Measurements from ENCODE around the gene CCDC149. TPM values are rescaled to one million over a fixed set of nuclear protein-coding genes. Genes with fewer than 3 reads are reported as not detected.

Gene CCDC149
- total RNA-seq, 1 donor from 2014 or later = 10.2 TPM

DNA sequence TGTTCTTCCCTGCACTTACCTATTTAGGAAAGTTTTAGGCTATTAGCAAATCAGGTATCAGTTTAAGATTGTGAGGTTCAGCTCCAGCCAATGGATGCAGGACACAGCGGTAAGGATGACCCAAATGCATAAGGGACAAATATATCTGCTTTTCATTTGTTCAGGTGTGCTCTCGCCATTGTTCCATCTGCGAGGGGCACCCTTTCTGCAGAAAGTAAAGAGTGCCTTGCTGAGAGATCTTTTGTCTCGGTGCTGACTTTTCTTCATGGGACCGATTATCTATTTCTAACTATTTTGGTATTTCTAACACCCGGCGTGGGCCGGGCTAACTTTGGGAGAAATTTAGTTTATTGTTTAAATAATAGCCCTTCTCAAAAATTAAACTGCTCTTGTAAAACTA, 49.0 kb downstream of the CCDC149 start:
- FAIRE-seq = no peak
- H3K9me3 Mint-ChIP-seq (ENCODE audit: unreplicated experiment) = peaks cover 29% of the 10 kb centered on the region

GRCh38 chr4:24862073-24862751, 50.6 kb downstream of the CCDC149 start:
- H3K27ac ChIP-seq (ENCODE audit: low read depth, low read length) = no peak overlapping the region
- Mint-ChIP-seq H3K4me1 (ENCODE audit: low read depth, unreplicated experiment) (peaks cover 20% of the 10 kb centered on the region), H3K4me3 (ENCODE audit: unreplicated experiment) (no peak overlapping the region), H3K27me3 (ENCODE audit: low read depth, unreplicated experiment) (no peaks in the 10 kb centered on the region), H3K27ac (ENCODE audit: unreplicated experiment) (no peak overlapping the region), H3K9me3 (ENCODE audit: unreplicated experiment) (peaks cover 29% of the 10 kb centered on the region), H3K36me3 (ENCODE audit: low read depth, unreplicated experiment) (peaks cover 26% of the 10 kb centered on the region)
- no peaks in the 10 kb centered on the region for H3K27me3 ChIP-seq (ENCODE audit: insufficient read depth, low read length)
- FAIRE-seq = no peak
- H3K9ac ChIP-seq (ENCODE audit: low read length) = no peak overlapping the region
- H3K9me3 ChIP-seq (ENCODE audit: insufficient read depth, low read depth, low read length) = peaks cover 7% of the 10 kb centered on the region
- DNase-seq (ENCODE audit: low read depth) = no peak
- no peaks in the 10 kb centered on the region for H3K36me3 ChIP-seq (ENCODE audit: insufficient read depth, low read length)
- H3K79me2 ChIP-seq (ENCODE audit: insufficient read depth, low read length) = no peaks in the 10 kb centered on the region
- H4K20me1 ChIP-seq (ENCODE audit: insufficient read depth, low read length) = no peaks in the 10 kb centered on the region
- H3K4me3 ChIP-seq (ENCODE audit: insufficient read depth, low read depth, low read length) = no peak overlapping the region
- H2AFZ ChIP-seq (ENCODE audit: low read depth, low read length) = no peak overlapping the region
- no peak overlapping the region for H3K4me2 ChIP-seq (ENCODE audit: low read length)
- TF ChIP-seq EZH2 (IDR thresholded peaks at IDR 0.05; ENCODE audit: insufficient read depth, low read length) = no peak
- TF ChIP-seq, protein P1, sequence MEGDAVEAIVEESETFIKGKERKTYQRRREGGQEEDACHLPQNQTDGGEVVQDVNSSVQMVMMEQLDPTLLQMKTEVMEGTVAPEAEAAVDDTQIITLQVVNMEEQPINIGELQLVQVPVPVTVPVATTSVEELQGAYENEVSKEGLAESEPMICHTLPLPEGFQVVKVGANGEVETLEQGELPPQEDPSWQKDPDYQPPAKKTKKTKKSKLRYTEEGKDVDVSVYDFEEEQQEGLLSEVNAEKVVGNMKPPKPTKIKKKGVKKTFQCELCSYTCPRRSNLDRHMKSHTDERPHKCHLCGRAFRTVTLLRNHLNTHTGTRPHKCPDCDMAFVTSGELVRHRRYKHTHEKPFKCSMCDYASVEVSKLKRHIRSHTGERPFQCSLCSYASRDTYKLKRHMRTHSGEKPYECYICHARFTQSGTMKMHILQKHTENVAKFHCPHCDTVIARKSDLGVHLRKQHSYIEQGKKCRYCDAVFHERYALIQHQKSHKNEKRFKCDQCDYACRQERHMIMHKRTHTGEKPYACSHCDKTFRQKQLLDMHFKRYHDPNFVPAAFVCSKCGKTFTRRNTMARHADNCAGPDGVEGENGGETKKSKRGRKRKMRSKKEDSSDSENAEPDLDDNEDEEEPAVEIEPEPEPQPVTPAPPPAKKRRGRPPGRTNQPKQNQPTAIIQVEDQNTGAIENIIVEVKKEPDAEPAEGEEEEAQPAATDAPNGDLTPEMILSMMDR (IDR thresholded peaks at IDR 0.05; ENCODE audit: insufficient read depth, low read depth, low read length) = no peak
- peaks cover 16% of the 10 kb centered on the region for H3K4me1 ChIP-seq (ENCODE audit: insufficient read depth, low read length)

More for the DNA sequence above, 49.0 kb downstream of the CCDC149 start:
- Histone ChIP-seq H3K4me3 (ENCODE audit: insufficient read depth, low read depth, low read length) (no peak overlapping the region), H4K20me1 (ENCODE audit: insufficient read depth, low read length) (no peaks in the 10 kb centered on the region), H3K9ac (ENCODE audit: low read length) (no peak overlapping the region), H3K27me3 (ENCODE audit: insufficient read depth, low read length) (no peaks in the 10 kb centered on the region), H3K27ac (ENCODE audit: low read depth, low read length) (no peak overlapping the region), H3K4me2 (ENCODE audit: low read length) (no peak overlapping the region), H3K36me3 (ENCODE audit: insufficient read depth, low read length) (no peaks in the 10 kb centered on the region), H2AFZ (ENCODE audit: low read depth, low read length) (no peak overlapping the region), H3K9me3 (ENCODE audit: insufficient read depth, low read depth, low read length) (peaks cover 7% of the 10 kb centered on the region), H3K4me1 (ENCODE audit: insufficient read depth, low read length) (peaks cover under 1% of the 10 kb centered on the region), H3K79me2 (ENCODE audit: insufficient read depth, low read length) (no peaks in the 10 kb centered on the region)
- Mint-ChIP-seq H3K27ac (ENCODE audit: unreplicated experiment) (no peak overlapping the region), H3K4me1 (ENCODE audit: low read depth, unreplicated experiment) (peaks cover 4% of the 10 kb centered on the region), H3K36me3 (ENCODE audit: low read depth, unreplicated experiment) (peaks cover 28% of the 10 kb centered on the region), H3K27me3 (ENCODE audit: low read depth, unreplicated experiment) (no peaks in the 10 kb centered on the region), H3K4me3 (ENCODE audit: unreplicated experiment) (no peak overlapping the region)
- TF ChIP-seq, protein P1 (IDR thresholded peaks at IDR 0.05; ENCODE audit: insufficient read depth, low read depth, low read length) = no peak
- no peak for TF ChIP-seq EZH2 (IDR thresholded peaks at IDR 0.05; ENCODE audit: insufficient read depth, low read length)
- DNase-seq (ENCODE audit: low read depth) = no peak

DNA sequence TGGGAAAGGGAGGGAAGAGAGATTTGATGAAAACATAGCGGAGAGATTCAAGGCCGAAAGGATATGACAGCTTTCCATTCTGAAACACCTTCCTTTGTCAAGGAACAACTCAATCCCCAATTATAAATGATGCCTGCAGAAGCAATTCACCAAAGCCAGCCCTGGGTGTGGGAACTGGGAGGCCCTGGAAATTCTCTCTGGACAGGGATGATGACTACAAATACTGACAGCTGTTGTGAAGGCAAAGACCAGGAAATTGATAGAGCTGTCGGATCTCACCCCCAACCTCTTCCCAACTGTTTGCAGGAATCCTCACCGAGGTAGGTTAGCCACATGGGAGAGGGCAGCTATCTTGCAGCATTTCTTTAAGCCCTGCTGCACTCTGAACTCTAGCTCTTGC, 54.3 kb downstream of the CCDC149 start:
- no peaks in the 10 kb centered on the region for H3K79me2 ChIP-seq (ENCODE audit: insufficient read depth, low read length)
- peak overlapping the region; percentile 69 for H3K4me2 ChIP-seq (ENCODE audit: low read length)
- H3K4me1 ChIP-seq (ENCODE audit: insufficient read depth, low read length) = peaks cover 34% of the 10 kb centered on the region
- no peak for DNase-seq (ENCODE audit: low read depth)
- no peaks in the 10 kb centered on the region for H4K20me1 ChIP-seq (ENCODE audit: insufficient read depth, low read length)
- peak overlapping the region; percentile 37 for H3K9ac ChIP-seq (ENCODE audit: low read length)
- TF ChIP-seq, protein P1 (IDR thresholded peaks at IDR 0.05; ENCODE audit: insufficient read depth, low read depth, low read length) = no peak
- no peak for TF ChIP-seq EZH2 (IDR thresholded peaks at IDR 0.05; ENCODE audit: insufficient read depth, low read length)
- Mint-ChIP-seq H3K4me1 (ENCODE audit: low read depth, unreplicated experiment) (peaks cover 42% of the 10 kb centered on the region), H3K4me3 (ENCODE audit: unreplicated experiment) (no peak overlapping the region), H3K36me3 (ENCODE audit: low read depth, unreplicated experiment) (peaks cover 13% of the 10 kb centered on the region), H3K27me3 (ENCODE audit: low read depth, unreplicated experiment) (no peaks in the 10 kb centered on the region), H3K9me3 (ENCODE audit: unreplicated experiment) (peaks cover 19% of the 10 kb centered on the region), H3K27ac (ENCODE audit: unreplicated experiment) (peak overlapping the region; percentile 21)
- no peaks in the 10 kb centered on the region for H3K36me3 ChIP-seq (ENCODE audit: insufficient read depth, low read length)
- H2AFZ ChIP-seq (ENCODE audit: low read depth, low read length) = no peak overlapping the region
- no peak for FAIRE-seq
- H3K9me3 ChIP-seq (ENCODE audit: insufficient read depth, low read depth, low read length) = no peaks in the 10 kb centered on the region
- peak overlapping the region; percentile 57 for H3K27ac ChIP-seq (ENCODE audit: low read depth, low read length)
- no peak overlapping the region for H3K4me3 ChIP-seq (ENCODE audit: insufficient read depth, low read depth, low read length)
- H3K27me3 ChIP-seq (ENCODE audit: insufficient read depth, low read length) = no peaks in the 10 kb centered on the region

All from astrocyte (in vitro differentiated cells and primary cell).